Heart left ventricle (tissue), 16 donors: ENCODE measurements around the gene TCHP. TPM values are rescaled to one million over a fixed set of nuclear protein-coding genes. Genes with fewer than 3 reads are reported as not detected.
A peak's percentile ranks its signal among the peaks of the same experiment; 100 is the strongest.
"Not testable (repeated sequence)": the region's sequence is repeated elsewhere in the genome, so short reads cannot be mapped to it uniquely, and the experiment has no call there.

ENCODE experiments used
- ATAC-seq, 4 donors: fragments of 200-7000 bp; cut with Tn5 transposase; one replicate each; pipeline ENCODE4 v1.9.1; 2020 to 2022; ENCODE audit warnings: moderate library complexity in 4 of 4, mild to moderate bottlenecking in 3 of 4, moderate number of reproducible peaks in 1 of 4
- DNase-seq, 5 donors: peaks; one replicate each; pipeline ENCODE4 v3.0.0-alpha.2; 2020
- H3K27ac ChIP-seq, 12 donors: fragments of 200-600 bp; sonication (generic) in 4 of 12; one replicate each; pipeline versions ENCODE4 v1.5.0 to v1.8.0; 2016 to 2022; ENCODE audit warnings: mild to moderate bottlenecking in 2 of 12
- H3K27me3 ChIP-seq, 9 donors: fragments of 200-600 bp; sonication (generic) in 2 of 9; one replicate each; pipeline versions ENCODE4 v1.5.1 to v1.8.0; 2016 to 2022; ENCODE audit warnings: mild to moderate bottlenecking in 3 of 9
- H3K36me3 ChIP-seq, 9 donors: fragments of 200-600 bp; sonication (generic) in 2 of 9; one replicate each; pipeline versions ENCODE4 v1.5.0 to v1.8.0; 2018 to 2022; ENCODE audit warnings: mild to moderate bottlenecking in 2 of 9
- H3K4me1 ChIP-seq, 12 donors: fragments of 200-600 bp; sonication (generic) in 4 of 12; one replicate each; pipeline versions ENCODE4 v1.5.0 to v1.8.0; 2016 to 2022; ENCODE audit warnings: mild to moderate bottlenecking in 3 of 12
- H3K4me3 ChIP-seq, 12 donors: fragments of 200-600 bp; sonication (generic) in 4 of 12; one replicate each; pipeline versions ENCODE4 v1.5.0 to v1.8.0; 2017 to 2022; ENCODE audit warnings: mild to moderate bottlenecking in 9 of 12, moderate library complexity in 4 of 12
- H3K9me3 ChIP-seq, 12 donors: fragments of 200-600 bp; sonication (generic) in 4 of 12; one replicate each; pipeline versions ENCODE4 v1.5.0 to v1.8.0; 2016 to 2022; ENCODE audit warnings: mild to moderate bottlenecking in 1 of 12
- POLR2A ChIP-seq, 2 donors: fragments of 450-650 bp; IDR thresholded peaks; one replicate each; pipeline ENCODE4 v1.6.1; 2017; ENCODE audit warnings: antibody characterized with exemption in 2 of 2, mild to moderate bottlenecking in 2 of 2, moderate library complexity in 2 of 2
- WGBS, 4 donors: extraction: QIAGEN DNeasy Blood & Tissue Kit in 2 of 4; methylation state at CpG; one replicate each; pipeline versions ENCODE4 v1.1.5 to v1.1.7; 2013 to 2018; 5-methylcytosine and 5-hydroxymethylcytosine counted together
- intact Hi-C, 10 donors: fragments of 100-400 bp; cut with DNase I; formaldehyde crosslinking; loops; one replicate each; pipeline versions ENCODE4 v1.11.1 to v1.14.2; 2022
- polyA plus RNA-seq, 2 donors: library from polyadenylated mRNA; stranded (reverse); fragments of 200-250 nt; gene quantifications; one replicate each; pipeline ENCODE4 v1.2.3, GENCODE V29; 2013
- total RNA-seq, 9 donors: library from RNA; depleted of rRNA in 2 of 9; stranded (reverse); fragments of >200 nt in 2 of 9; fragmentation: NEBNext Ultra II Directional in 3 of 9; extraction: Animal tissue kit (Norgen Biotek cat#: 25700) in 3 of 9; gene quantifications; one replicate each; pipeline versions ENCODE4 v1.1.0 to v1.2.4, GENCODE V29; 2016 to 2023
- TF ChIP-seq, protein P1 (sequence below), 12 donors: fragments of 200-600 bp; sonication (generic) in 4 of 12; IDR thresholded peaks; one replicate each; pipeline versions ENCODE4 v1.5.0 to v1.8.0; 2018 to 2022; ENCODE audit warnings: antibody characterized with exemption in 12 of 12, mild to moderate bottlenecking in 5 of 12
- donor health status: ischemic (EF 13 %, LVEDD 7.1; RV severe dilation, severe dysfunction).
- donor health status: healthy with polysubstance abuse.
- donor health status: DM: no; HTN: yes; CAD: no.
- donor health status: DM: no; HTN: no; CAD: no.
- donor health status: ischemic (EF 25% LVEDD 6.9; RV normal size, moderate dysfunction).
- donor health status: ischemic (EF 25% LVEDD 5.7; RV mildly dilated, moderate dysfunction).
- donor health status: healthy.
- donor health status: DM: yes; HTN: yes; CAD: no.
- donor health status: ischemic (EF 35%, LVEDD 5.7; RV mildly dilated, moderate dysfunction).
- donor health status: nonischemic (EF 11% LVEDD 7.7; RV severe dilation, severe dysfunction).
- donor health status: DM: yes; HTN: yes; CAD: no.
- donor health status: PGD.
- donor health status: ischemic (EF 29% LVEDD 5.4; RV normal size, mild dysfunction).
- donor health status: nonischemic (EF 23%, LVEDD 6.1; RV moderate dilation, normal function).

Gene TCHP
- total and polyA plus RNA-seq, 11 donors, result 7.4 to 11.7 (median 10.1) TPM

DNA sequence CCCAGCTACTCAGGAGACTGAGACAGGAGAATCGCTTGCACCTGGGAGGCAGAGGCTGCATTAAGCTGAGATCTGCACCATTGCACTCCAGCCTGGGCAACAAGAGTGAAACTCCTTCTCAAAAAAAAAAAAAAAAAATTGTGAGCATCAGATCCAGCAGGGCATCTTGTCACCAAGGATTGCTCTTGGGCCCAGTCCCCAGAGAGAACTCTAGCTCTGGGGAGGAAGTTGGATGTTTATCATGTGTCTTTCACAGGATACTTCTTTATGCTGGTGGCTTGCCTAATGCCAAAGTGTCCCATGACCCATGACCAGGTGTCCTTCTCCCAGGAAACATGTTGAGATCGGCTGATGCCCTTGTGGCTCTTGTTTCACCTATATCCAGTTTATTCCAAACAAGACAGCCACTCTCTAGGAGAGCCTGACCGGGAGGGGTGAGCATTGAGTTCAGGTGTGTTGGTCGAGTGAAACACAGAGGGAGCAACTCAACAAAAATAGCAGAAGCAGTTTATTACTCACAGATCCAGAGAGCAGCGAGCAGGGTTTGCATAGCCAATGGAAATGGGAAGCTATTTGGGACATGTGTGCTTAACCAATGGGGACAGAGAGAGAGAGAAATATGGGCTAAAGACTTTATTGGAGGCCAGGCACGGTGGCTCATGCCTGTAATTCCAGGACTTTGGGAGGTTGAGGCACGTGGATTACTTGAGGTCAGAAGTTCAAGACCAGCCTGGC lies 6.6 kb upstream of the TCHP start:
- TF ChIP-seq POLR2A (IDR thresholded peaks at IDR 0.05), result no peak
- TF ChIP-seq, protein P1, sequence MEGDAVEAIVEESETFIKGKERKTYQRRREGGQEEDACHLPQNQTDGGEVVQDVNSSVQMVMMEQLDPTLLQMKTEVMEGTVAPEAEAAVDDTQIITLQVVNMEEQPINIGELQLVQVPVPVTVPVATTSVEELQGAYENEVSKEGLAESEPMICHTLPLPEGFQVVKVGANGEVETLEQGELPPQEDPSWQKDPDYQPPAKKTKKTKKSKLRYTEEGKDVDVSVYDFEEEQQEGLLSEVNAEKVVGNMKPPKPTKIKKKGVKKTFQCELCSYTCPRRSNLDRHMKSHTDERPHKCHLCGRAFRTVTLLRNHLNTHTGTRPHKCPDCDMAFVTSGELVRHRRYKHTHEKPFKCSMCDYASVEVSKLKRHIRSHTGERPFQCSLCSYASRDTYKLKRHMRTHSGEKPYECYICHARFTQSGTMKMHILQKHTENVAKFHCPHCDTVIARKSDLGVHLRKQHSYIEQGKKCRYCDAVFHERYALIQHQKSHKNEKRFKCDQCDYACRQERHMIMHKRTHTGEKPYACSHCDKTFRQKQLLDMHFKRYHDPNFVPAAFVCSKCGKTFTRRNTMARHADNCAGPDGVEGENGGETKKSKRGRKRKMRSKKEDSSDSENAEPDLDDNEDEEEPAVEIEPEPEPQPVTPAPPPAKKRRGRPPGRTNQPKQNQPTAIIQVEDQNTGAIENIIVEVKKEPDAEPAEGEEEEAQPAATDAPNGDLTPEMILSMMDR (IDR thresholded peaks at IDR 0.05), result no peak
- no peak for ATAC-seq
- DNase-seq, result no peak
- H3K27ac ChIP-seq, result no peak overlapping the region
- H3K4me3 ChIP-seq, result no peak overlapping the region
- H3K36me3 ChIP-seq, result no peaks in the 10 kb centered on the region
- H3K9me3 ChIP-seq, result no peaks in the 10 kb centered on the region
- H3K4me1 ChIP-seq, result peaks cover 0 to 23% (median 0%) of the 10 kb centered on the region in 12 donors
- no peaks in the 10 kb centered on the region for H3K27me3 ChIP-seq
- 80 to 90% (median 81%) methylated on average over 7 of the region's 7 CpGs for WGBS, 4 donors
- intact Hi-C loops, result no loop called here

DNA sequence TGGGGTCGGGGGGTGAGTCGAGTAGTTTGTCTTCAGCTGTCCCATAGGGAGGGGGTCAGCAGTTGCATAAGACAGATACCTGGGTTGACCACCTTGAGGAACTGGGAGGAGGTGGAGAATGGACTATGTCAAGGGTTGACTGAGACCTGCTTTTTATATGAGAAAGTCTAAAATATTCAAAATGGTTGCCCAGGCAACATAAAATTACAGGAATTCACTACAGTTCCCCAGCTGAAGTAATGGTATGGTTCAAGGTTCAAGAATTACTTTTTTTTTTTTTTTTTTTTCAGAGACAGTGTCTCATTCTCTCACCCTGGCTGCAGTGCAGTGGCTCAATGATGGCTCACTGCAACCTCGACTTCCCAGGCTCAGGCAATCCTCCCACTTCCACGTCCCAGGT lies 5.1 kb upstream of the TCHP start:
- H3K9me3 ChIP-seq, result no peaks in the 10 kb centered on the region
- H3K36me3 ChIP-seq, result no peaks in the 10 kb centered on the region
- peaks cover 0 to 17% (median 6%) of the 10 kb centered on the region in 12 donors for H3K4me1 ChIP-seq
- DNase-seq, result no peak
- H3K27me3 ChIP-seq, result no peaks in the 10 kb centered on the region
- ATAC-seq, result no peak
- 65 to 73% (median 68%) methylated on average over 4 of the region's 4 CpGs for WGBS, 4 donors
- H3K4me3 ChIP-seq, result no peak overlapping the region
- TF ChIP-seq, protein P1 (IDR thresholded peaks at IDR 0.05), result no peak
- TF ChIP-seq POLR2A (IDR thresholded peaks at IDR 0.05), result no peak
- H3K27ac ChIP-seq, result no peak overlapping the region
- intact Hi-C loops, result no loop called here

DNA sequence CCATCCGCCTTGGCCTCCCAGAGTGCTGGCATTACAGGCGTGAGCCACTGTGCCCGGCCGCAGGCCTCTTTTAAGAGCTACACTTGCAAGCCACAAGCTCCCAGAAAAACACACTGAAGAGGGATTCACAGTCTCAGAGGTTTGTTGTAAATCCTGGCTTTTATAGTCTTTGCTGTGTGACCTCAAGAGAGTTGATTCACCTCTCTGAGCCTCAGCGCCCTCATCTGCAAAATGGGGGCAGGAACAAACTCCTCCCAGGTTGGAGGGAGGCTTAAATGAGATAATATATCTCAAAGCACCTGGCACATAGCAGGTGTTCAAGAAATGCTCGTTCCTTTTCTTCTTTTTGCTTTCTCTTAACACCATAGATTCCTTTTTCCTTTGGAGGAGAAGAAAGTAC lies 3.9 kb upstream of the TCHP start:
- no peak overlapping the region for H3K4me3 ChIP-seq
- no peak for TF ChIP-seq POLR2A (IDR thresholded peaks at IDR 0.05)
- TF ChIP-seq, protein P1 (IDR thresholded peaks at IDR 0.05), result no peak
- 86 to 92% (median 89%) methylated on average over 6 of the region's 6 CpGs for WGBS, 4 donors
- H3K4me1 ChIP-seq, result peaks cover 0 to 21% (median 11%) of the 10 kb centered on the region in 12 donors
- no peaks in the 10 kb centered on the region for H3K9me3 ChIP-seq
- intact Hi-C loops, result no loop called here
- DNase-seq (no peak), ATAC-seq (no peak)
- no peaks in the 10 kb centered on the region for H3K36me3 ChIP-seq
- no peaks in the 10 kb centered on the region for H3K27me3 ChIP-seq
- H3K27ac ChIP-seq, result no peak overlapping the region

DNA sequence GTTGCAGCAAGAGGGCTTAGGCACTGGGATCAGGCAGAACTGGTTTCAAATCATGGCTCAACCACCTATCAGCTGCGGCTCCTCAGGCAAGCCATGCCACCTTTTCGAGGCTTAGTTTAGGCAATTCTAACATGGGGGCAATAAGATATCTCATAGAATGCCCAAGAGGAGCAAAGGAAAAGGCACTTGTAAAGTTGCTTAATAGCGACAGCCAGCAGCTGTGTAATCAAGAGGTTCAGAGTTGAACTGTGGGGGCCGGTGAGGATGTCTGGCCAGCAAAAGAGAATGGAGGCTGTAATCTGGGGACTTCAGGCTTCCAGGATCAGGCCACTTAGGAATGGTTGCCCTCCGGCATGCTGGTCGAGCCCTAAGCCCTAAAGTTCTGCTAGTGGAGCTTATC lies 3.0 kb upstream of the TCHP start:
- no peak overlapping the region for H3K4me3 ChIP-seq
- intact Hi-C loops, result no loop called here
- no peaks in the 10 kb centered on the region for H3K27me3 ChIP-seq
- WGBS, 4 donors, result 87 to 91% (median 88%) methylated on average over 6 of the region's 6 CpGs
- DNase-seq (no peak), ATAC-seq (no peak)
- no peak overlapping the region for H3K27ac ChIP-seq
- TF ChIP-seq, protein P1 (IDR thresholded peaks at IDR 0.05), result no peak
- no peak for TF ChIP-seq POLR2A (IDR thresholded peaks at IDR 0.05)
- H3K9me3 ChIP-seq, result no peaks in the 10 kb centered on the region
- peaks cover 0 to 29% (median 18%) of the 10 kb centered on the region in 12 donors for H3K4me1 ChIP-seq
- H3K36me3 ChIP-seq, result no peaks in the 10 kb centered on the region

GRCh38 chr12:109899345-109899744 lies 729 bp upstream of the TCHP start:
- DNase-seq, intact Hi-C loops, H3K9me3 ChIP-seq, ATAC-seq, H3K27me3 ChIP-seq: not testable (repeated sequence)
- Histone ChIP-seq H3K4me1 (peaks cover 0 to 24% (median 19%) of the 10 kb centered on the region in 12 donors), H3K36me3 (peaks cover 0 to 19% (median 15%) of the 10 kb centered on the region in 9 donors), H3K27ac (peak overlapping the region in 8 of 12 donors; percentile 72 to 87 (median 84)), H3K4me3 (peak overlapping the region in 11 of 12 donors; percentile 73 to 95 (median 78))
- WGBS, 4 donors, result 90 to 94% (median 93%) methylated on average over 15 of the region's 15 CpGs
